CD4-positive, alpha-beta T cell treated with Interleukin-17A for 1 hour (primary cell): Measurements from ENCODE around the gene COL16A1.

ENCODE experiments used
- DNase-seq: peaks from one replicate; pipeline ENCODE4 v3.0.0-alpha.2; 2020

Gene COL16A1

GRCh38 chr1:31681415-31681814 lies 22.4 kb downstream of the COL16A1 start:
- DNase-seq: no peak

- DNase-seq: no peak
These were observed 24.1 kb downstream of the COL16A1 start for GRCh38 chr1:31679676-31680230.

- DNase-seq: no peak
These were observed 24.7 kb downstream of the COL16A1 start for GRCh38 chr1:31679091-31679490.

- no peak for DNase-seq
These were observed 25.1 kb downstream of the COL16A1 start for GRCh38 chr1:31678681-31679080.

- DNase-seq: no peak
These were observed 25.9 kb downstream of the COL16A1 start for GRCh38 chr1:31677949-31678348.

- no peak for DNase-seq
These were observed 26.4 kb downstream of the COL16A1 start for GRCh38 chr1:31677401-31677800.

- no peak for DNase-seq
These were observed 28.1 kb downstream of the COL16A1 start for GRCh38 chr1:31675756-31676155.

GRCh38 chr1:31675161-31675560 lies 28.7 kb downstream of the COL16A1 start:
- no peak for DNase-seq

- DNase-seq: no peak
These were observed 29.2 kb downstream of the COL16A1 start for GRCh38 chr1:31674626-31675025.

- DNase-seq: no peak
These were observed 30.4 kb downstream of the COL16A1 start for GRCh38 chr1:31673433-31673832.

GRCh38 chr1:31672986-31673385 lies 30.8 kb downstream of the COL16A1 start:
- no peak for DNase-seq

- no peak for DNase-seq
These were observed 32.1 kb downstream of the COL16A1 start for GRCh38 chr1:31671561-31672201.

- no peak for DNase-seq
These were observed 32.7 kb downstream of the COL16A1 start for GRCh38 chr1:31671147-31671546.

GRCh38 chr1:31670593-31670964 lies 33.2 kb downstream of the COL16A1 start:
- no peak for DNase-seq

- DNase-seq: peak; percentile 23
These were observed 33.8 kb downstream of the COL16A1 start for GRCh38 chr1:31669786-31670592.

GRCh38 chr1:31669433-31669785 lies 34.4 kb downstream of the COL16A1 start:
- DNase-seq: no peak

GRCh38 chr1:31668303-31668883 lies 35.4 kb downstream of the COL16A1 start:
- no peak for DNase-seq

GRCh38 chr1:31667065-31667785 lies 36.6 kb downstream of the COL16A1 start:
- no peak for DNase-seq

GRCh38 chr1:31666263-31666963 lies 37.4 kb downstream of the COL16A1 start:
- DNase-seq: no peak

- no peak for DNase-seq
These were observed 38.5 kb downstream of the COL16A1 start for GRCh38 chr1:31665234-31665878.

- no peak for DNase-seq
These were observed 39.3 kb downstream of the COL16A1 start for GRCh38 chr1:31664528-31664927.
